Liver (tissue), 9 donors: ENCODE data around the gene ERC2. TPM values are rescaled to one million over a fixed set of nuclear protein-coding genes. Genes with fewer than 3 reads are reported as not detected.

Source experiments
- DNase-seq: peaks from one replicate; pipeline ENCODE4 v3.0.0-alpha.2; 2017; ENCODE audit warnings: low spot score
- H3K27ac ChIP-seq, 2 donors: one replicate each; pipeline ENCODE4 v1.7.0; 2013; ENCODE audit warnings: inconsistent platforms in 2 of 2, low read length in 2 of 2, control low read depth in 1 of 2, low read depth in 1 of 2, mild to moderate bottlenecking in 1 of 2
- H3K27me3 ChIP-seq, 4 donors: one replicate each; pipeline versions ENCODE4 v1.6.1 to v1.7.0; 2013; ENCODE audit warnings: low read length in 3 of 4, inconsistent platforms in 1 of 4, mild to moderate bottlenecking in 1 of 4, moderate library complexity in 1 of 4; ENCODE audit not compliant: control insufficient read depth in 4 of 4, insufficient read depth in 4 of 4
- H3K36me3 ChIP-seq, 4 donors: one replicate each; pipeline versions ENCODE4 v1.6.1 to v1.7.0; 2013; ENCODE audit warnings: low read length in 3 of 4, mild to moderate bottlenecking in 3 of 4, low read depth in 1 of 4, moderate library complexity in 1 of 4; ENCODE audit not compliant: control insufficient read depth in 4 of 4, insufficient read depth in 3 of 4
- H3K4me1 ChIP-seq, 4 donors: one replicate each; pipeline versions ENCODE4 v1.6.1 to v1.7.0; 2013; ENCODE audit warnings: low read length in 3 of 4, mild to moderate bottlenecking in 3 of 4, moderate library complexity in 1 of 4; ENCODE audit not compliant: control insufficient read depth in 4 of 4, insufficient read depth in 4 of 4
- H3K4me3 ChIP-seq, 3 donors: one replicate each; pipeline versions ENCODE4 v1.6.1 to v1.7.0; 2013; ENCODE audit warnings: low read length in 3 of 3, control low read depth in 1 of 3, low read depth in 1 of 3, mild to moderate bottlenecking in 1 of 3
- H3K9ac ChIP-seq, 2 donors: one replicate each; pipeline ENCODE4 v1.7.0; 2013; ENCODE audit warnings: low read length in 2 of 2, mild to moderate bottlenecking in 2 of 2, moderate library complexity in 2 of 2, control low read depth in 1 of 2, low read depth in 1 of 2
- H3K9me3 ChIP-seq, 4 donors: one replicate each; pipeline versions ENCODE4 v1.6.1 to v1.7.0; 2013; ENCODE audit warnings: low read length in 3 of 4; ENCODE audit not compliant: control insufficient read depth in 4 of 4
- EGR1 ChIP-seq, 2 donors: IDR thresholded peaks; 2 replicates each; pipeline ENCODE4 v1.6.1; 2016 to 2018; ENCODE audit warnings: antibody characterized with exemption in 2 of 2, low read depth in 2 of 2
- FOXA1 ChIP-seq: IDR thresholded peaks from 2 replicates; pipeline ENCODE4 v1.6.1; 2016; ENCODE audit warnings: antibody characterized with exemption
- FOXA2 ChIP-seq: IDR thresholded peaks from 2 replicates; pipeline ENCODE4 v1.6.1; 2016; ENCODE audit warnings: antibody characterized with exemption
- GABPA ChIP-seq, 2 donors: IDR thresholded peaks in 1 of 2; conservative IDR thresholded peaks in 1 of 2; 2 replicates each; pipeline ENCODE4 v1.6.1; 2016; ENCODE audit warnings: antibody characterized with exemption in 2 of 2, mild to moderate bottlenecking in 1 of 2, moderate library complexity in 1 of 2
- HNF4A ChIP-seq, 2 donors: conservative IDR thresholded peaks; 2 replicates each; pipeline ENCODE4 v1.6.1; 2016; ENCODE audit warnings: antibody characterized with exemption in 2 of 2, mild to moderate bottlenecking in 2 of 2
- HNF4G ChIP-seq: IDR thresholded peaks from 2 replicates; pipeline ENCODE4 v1.6.1; 2016; ENCODE audit warnings: antibody characterized with exemption
- JUND ChIP-seq, 2 donors: IDR thresholded peaks; 2 replicates each; pipeline ENCODE4 v1.6.1; 2016; ENCODE audit warnings: antibody characterized with exemption in 2 of 2
- RAD21 ChIP-seq, 2 donors: IDR thresholded peaks; 2 replicates each; pipeline ENCODE4 v1.6.1; 2016; ENCODE audit warnings: antibody characterized with exemption in 2 of 2, mild to moderate bottlenecking in 2 of 2
- RXRA ChIP-seq, 2 donors: IDR thresholded peaks; 2 replicates each; pipeline ENCODE4 v1.6.1; 2017 to 2018; ENCODE audit warnings: antibody characterized with exemption in 2 of 2, mild to moderate bottlenecking in 1 of 2
- SP1 ChIP-seq: IDR thresholded peaks from 2 replicates; pipeline ENCODE4 v1.6.1; 2018; ENCODE audit warnings: antibody characterized with exemption, mild to moderate bottlenecking
- YY1 ChIP-seq: IDR thresholded peaks from 2 replicates; pipeline ENCODE4 v1.6.1; 2016; ENCODE audit warnings: antibody characterized with exemption, mild to moderate bottlenecking
- WGBS: extraction: QIAGEN DNeasy Blood & Tissue Kit; methylation state at CpG from one replicate; pipeline ENCODE4 v1.1.7; 2013; 5-methylcytosine and 5-hydroxymethylcytosine counted together
- polyA plus RNA-seq, 2 donors: library from polyadenylated mRNA; stranded (reverse) in 1 of 2; unstranded in 1 of 2; fragments of 200-250 nt in 1 of 2; fragments of >200 nt in 1 of 2; fragmentation: Nextera tagmentation in 1 of 2; extraction: Ambion mirVana in 1 of 2; gene quantifications; one replicate each; pipeline versions ENCODE4 v1.2.1 to v1.2.3, GENCODE V29; 2013 to 2015
- total RNA-seq, 2 donors: library from RNA; depleted of rRNA; stranded (reverse); fragments of >200 nt; gene quantifications; one replicate each; pipeline ENCODE4 v1.2.3, GENCODE V29; 2014
- TF ChIP-seq, protein P1 (sequence below): IDR thresholded peaks from 2 replicates; pipeline ENCODE4 v1.6.1; 2016; ENCODE audit warnings: antibody characterized with exemption
- TF ChIP-seq, protein P2 (sequence below): IDR thresholded peaks from 2 replicates; pipeline ENCODE4 v1.6.1; 2016; ENCODE audit warnings: antibody characterized with exemption, mild to moderate bottlenecking
- TF ChIP-seq, protein P3 (sequence below): IDR thresholded peaks from 2 replicates; pipeline ENCODE4 v1.6.1; 2016; ENCODE audit warnings: antibody characterized with exemption
- TF ChIP-seq, protein P4 (sequence below): fragments of 150-350 bp; IDR thresholded peaks from 2 replicates; pipeline ENCODE4 v1.5.1; 2017; ENCODE audit warnings: improper control_type of control experiment, low read depth, low read length; ENCODE audit not compliant: missing input control
- TF ChIP-seq, protein P5 (sequence below): IDR thresholded peaks from 2 replicates; pipeline ENCODE4 v1.6.1; 2016; ENCODE audit warnings: antibody characterized with exemption
- donor health status: healthy.
- donor health status: healthy.
- donor health status: healthy.
- donor health status: healthy.
- donor health status: healthy.

Gene ERC2
- total and polyA plus RNA-seq, 4 donors, result 0.14 to 0.25 TPM; not detected in 2

DNA sequence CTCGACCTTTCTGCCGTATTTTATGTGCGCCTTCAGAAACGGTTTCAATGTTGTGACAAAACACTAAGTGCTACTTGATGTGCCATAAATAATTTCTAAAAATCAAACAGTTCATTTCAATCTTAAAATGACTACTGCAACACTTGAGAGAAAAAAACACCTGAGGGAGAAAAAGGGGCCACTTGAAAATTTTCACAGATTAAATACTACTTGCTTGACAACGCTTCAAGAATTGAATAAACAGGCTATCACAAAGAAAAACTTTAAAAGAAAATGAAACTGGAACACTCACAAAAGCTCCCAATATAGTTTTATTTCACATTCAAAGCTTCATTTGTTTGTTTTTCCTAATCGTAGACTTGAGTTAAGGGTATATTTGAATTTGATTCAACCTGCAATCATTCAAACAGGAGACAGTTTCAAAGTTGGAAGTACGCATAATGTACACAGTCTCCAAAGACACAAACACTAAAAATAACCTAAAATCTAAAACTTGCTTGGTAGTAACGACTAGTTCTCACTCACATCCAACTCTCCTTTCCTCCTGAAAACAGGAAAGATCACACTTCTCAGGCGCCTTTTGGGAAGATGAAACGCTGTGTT, 380.7 kb downstream of the ERC2 start:
- Histone ChIP-seq H3K36me3 (no peaks in the 10 kb centered on the region), H3K27ac (no peak overlapping the region), H3K4me3 (no peak overlapping the region), H3K4me1 (no peaks in the 10 kb centered on the region), H3K27me3 (peaks cover 0 to 7% (median 2%) of the 10 kb centered on the region in 4 donors), H3K9ac (no peak overlapping the region), H3K9me3 (no peaks in the 10 kb centered on the region)
- TF ChIP-seq, protein P1, sequence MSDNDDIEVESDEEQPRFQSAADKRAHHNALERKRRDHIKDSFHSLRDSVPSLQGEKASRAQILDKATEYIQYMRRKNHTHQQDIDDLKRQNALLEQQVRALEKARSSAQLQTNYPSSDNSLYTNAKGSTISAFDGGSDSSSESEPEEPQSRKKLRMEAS, result no peak
- TF ChIP-seq YY1 (no peak), FOXA2 (no peak), JUND (IDR thresholded peaks at IDR 0.05) (no peak), GABPA (IDR thresholded peaks at IDR 0.05 in 1 of 2, conservative IDR thresholded peaks at IDR 0.05 in 1 of 2) (no peak), SP1 (no peak), HNF4G (no peak), RXRA (IDR thresholded peaks at IDR 0.05) (no peak), FOXA1 (no peak), EGR1 (IDR thresholded peaks at IDR 0.05; ENCODE audit: low read depth in 2 of 2) (no peak), HNF4A (conservative IDR thresholded peaks at IDR 0.05) (no peak), RAD21 (IDR thresholded peaks at IDR 0.05) (no peak)
- TF ChIP-seq, protein P2, sequence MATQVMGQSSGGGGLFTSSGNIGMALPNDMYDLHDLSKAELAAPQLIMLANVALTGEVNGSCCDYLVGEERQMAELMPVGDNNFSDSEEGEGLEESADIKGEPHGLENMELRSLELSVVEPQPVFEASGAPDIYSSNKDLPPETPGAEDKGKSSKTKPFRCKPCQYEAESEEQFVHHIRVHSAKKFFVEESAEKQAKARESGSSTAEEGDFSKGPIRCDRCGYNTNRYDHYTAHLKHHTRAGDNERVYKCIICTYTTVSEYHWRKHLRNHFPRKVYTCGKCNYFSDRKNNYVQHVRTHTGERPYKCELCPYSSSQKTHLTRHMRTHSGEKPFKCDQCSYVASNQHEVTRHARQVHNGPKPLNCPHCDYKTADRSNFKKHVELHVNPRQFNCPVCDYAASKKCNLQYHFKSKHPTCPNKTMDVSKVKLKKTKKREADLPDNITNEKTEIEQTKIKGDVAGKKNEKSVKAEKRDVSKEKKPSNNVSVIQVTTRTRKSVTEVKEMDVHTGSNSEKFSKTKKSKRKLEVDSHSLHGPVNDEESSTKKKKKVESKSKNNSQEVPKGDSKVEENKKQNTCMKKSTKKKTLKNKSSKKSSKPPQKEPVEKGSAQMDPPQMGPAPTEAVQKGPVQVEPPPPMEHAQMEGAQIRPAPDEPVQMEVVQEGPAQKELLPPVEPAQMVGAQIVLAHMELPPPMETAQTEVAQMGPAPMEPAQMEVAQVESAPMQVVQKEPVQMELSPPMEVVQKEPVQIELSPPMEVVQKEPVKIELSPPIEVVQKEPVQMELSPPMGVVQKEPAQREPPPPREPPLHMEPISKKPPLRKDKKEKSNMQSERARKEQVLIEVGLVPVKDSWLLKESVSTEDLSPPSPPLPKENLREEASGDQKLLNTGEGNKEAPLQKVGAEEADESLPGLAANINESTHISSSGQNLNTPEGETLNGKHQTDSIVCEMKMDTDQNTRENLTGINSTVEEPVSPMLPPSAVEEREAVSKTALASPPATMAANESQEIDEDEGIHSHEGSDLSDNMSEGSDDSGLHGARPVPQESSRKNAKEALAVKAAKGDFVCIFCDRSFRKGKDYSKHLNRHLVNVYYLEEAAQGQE, result no peak
- TF ChIP-seq, protein P3, sequence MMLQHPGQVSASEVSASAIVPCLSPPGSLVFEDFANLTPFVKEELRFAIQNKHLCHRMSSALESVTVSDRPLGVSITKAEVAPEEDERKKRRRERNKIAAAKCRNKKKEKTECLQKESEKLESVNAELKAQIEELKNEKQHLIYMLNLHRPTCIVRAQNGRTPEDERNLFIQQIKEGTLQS, result no peak
- TF ChIP-seq, protein P4, sequence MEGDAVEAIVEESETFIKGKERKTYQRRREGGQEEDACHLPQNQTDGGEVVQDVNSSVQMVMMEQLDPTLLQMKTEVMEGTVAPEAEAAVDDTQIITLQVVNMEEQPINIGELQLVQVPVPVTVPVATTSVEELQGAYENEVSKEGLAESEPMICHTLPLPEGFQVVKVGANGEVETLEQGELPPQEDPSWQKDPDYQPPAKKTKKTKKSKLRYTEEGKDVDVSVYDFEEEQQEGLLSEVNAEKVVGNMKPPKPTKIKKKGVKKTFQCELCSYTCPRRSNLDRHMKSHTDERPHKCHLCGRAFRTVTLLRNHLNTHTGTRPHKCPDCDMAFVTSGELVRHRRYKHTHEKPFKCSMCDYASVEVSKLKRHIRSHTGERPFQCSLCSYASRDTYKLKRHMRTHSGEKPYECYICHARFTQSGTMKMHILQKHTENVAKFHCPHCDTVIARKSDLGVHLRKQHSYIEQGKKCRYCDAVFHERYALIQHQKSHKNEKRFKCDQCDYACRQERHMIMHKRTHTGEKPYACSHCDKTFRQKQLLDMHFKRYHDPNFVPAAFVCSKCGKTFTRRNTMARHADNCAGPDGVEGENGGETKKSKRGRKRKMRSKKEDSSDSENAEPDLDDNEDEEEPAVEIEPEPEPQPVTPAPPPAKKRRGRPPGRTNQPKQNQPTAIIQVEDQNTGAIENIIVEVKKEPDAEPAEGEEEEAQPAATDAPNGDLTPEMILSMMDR, result no peak
- WGBS, result 79% methylated on average over 10 of the region's 10 CpGs
- no peak for DNase-seq

DNA sequence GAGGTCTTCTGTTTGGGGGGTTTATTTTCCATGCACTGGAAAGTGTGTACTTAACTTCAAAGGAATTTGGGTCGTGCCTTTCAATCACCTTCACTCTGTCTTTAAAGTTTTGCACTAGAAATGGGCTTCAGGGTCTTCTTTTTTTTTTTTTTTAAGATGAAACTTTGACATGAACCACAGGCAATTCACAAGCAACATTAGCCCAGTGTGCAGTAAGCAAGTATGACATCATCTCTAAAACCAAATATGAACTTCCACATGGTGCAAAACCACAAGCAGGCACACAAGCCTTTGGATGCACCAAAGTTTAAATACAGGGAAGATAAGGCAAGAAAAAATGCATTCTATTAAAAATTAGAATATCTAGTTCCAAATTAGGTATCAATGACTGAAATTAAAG, 381.9 kb downstream of the ERC2 start:
- no peaks in the 10 kb centered on the region for H3K4me1 ChIP-seq
- H3K27me3 ChIP-seq, result peaks cover 0 to 7% (median 2%) of the 10 kb centered on the region in 4 donors
- no peaks in the 10 kb centered on the region for H3K36me3 ChIP-seq
- no peak overlapping the region for H3K9ac ChIP-seq
- no peak for DNase-seq
- 49% methylated on average over 1 of the region's 1 CpG for WGBS
- no peaks in the 10 kb centered on the region for H3K9me3 ChIP-seq
- H3K4me3 ChIP-seq, result no peak overlapping the region
- no peak overlapping the region for H3K27ac ChIP-seq
- TF ChIP-seq FOXA2 (no peak), YY1 (no peak), HNF4A (conservative IDR thresholded peaks at IDR 0.05) (no peak)
- TF ChIP-seq, protein P2, result no peak
- TF ChIP-seq, protein P1, result no peak
- TF ChIP-seq, protein P4, result no peak
- TF ChIP-seq, protein P5, sequence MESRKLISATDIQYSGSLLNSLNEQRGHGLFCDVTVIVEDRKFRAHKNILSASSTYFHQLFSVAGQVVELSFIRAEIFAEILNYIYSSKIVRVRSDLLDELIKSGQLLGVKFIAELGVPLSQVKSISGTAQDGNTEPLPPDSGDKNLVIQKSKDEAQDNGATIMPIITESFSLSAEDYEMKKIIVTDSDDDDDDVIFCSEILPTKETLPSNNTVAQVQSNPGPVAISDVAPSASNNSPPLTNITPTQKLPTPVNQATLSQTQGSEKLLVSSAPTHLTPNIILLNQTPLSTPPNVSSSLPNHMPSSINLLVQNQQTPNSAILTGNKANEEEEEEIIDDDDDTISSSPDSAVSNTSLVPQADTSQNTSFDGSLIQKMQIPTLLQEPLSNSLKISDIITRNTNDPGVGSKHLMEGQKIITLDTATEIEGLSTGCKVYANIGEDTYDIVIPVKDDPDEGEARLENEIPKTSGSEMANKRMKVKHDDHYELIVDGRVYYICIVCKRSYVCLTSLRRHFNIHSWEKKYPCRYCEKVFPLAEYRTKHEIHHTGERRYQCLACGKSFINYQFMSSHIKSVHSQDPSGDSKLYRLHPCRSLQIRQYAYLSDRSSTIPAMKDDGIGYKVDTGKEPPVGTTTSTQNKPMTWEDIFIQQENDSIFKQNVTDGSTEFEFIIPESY, result no peak
- TF ChIP-seq, protein P3, result no peak
